GM21529 (cell line): ENCODE data around the gene ADGRD1.

Experiments
- ATAC-seq: cut with Tn5 transposase; IDR thresholded peaks from one replicate; pipeline ENCODE4 v1.9.1; 2021; ENCODE audit not compliant: unreplicated experiment

The ADGRD1 gene

GRCh38 chr12:131005161-131006035, 51.7 kb downstream of the ADGRD1 start:
- no peak for ATAC-seq

GRCh38 chr12:131006036-131006735, 52.5 kb downstream of the ADGRD1 start:
- no peak for ATAC-seq

- no peak for ATAC-seq
Observed at GRCh38 chr12:131007031-131007739, 53.5 kb downstream of the ADGRD1 start.

GRCh38 chr12:131007740-131008117, 54.0 kb downstream of the ADGRD1 start:
- no peak for ATAC-seq

GRCh38 chr12:131008131-131008912, 54.6 kb downstream of the ADGRD1 start:
- no peak for ATAC-seq

GRCh38 chr12:131008913-131009270, 55.2 kb downstream of the ADGRD1 start:
- ATAC-seq, result no peak

GRCh38 chr12:131009595-131010395, 56.1 kb downstream of the ADGRD1 start:
- ATAC-seq, result no peak

- no peak for ATAC-seq
Observed at GRCh38 chr12:131010396-131011131, 56.9 kb downstream of the ADGRD1 start.

- no peak for ATAC-seq
Observed at GRCh38 chr12:131011165-131012079, 57.7 kb downstream of the ADGRD1 start.

GRCh38 chr12:131012279-131013069, 58.8 kb downstream of the ADGRD1 start:
- ATAC-seq, result no peak

- no peak for ATAC-seq
Observed at GRCh38 chr12:131013118-131013517, 59.4 kb downstream of the ADGRD1 start.

- ATAC-seq, result no peak
Observed at GRCh38 chr12:131014343-131014742, 60.6 kb downstream of the ADGRD1 start.

GRCh38 chr12:131015581-131016337, 62.1 kb downstream of the ADGRD1 start:
- no peak for ATAC-seq

- ATAC-seq, result no peak
Observed at GRCh38 chr12:131017477-131017991, 63.8 kb downstream of the ADGRD1 start.

- ATAC-seq, result no peak
Observed at GRCh38 chr12:131018019-131018620, 64.4 kb downstream of the ADGRD1 start.

GRCh38 chr12:131018808-131019397, 65.2 kb downstream of the ADGRD1 start:
- no peak for ATAC-seq
